ENCODE results near the gene CSAD. TPM values are rescaled to one million over a fixed set of nuclear protein-coding genes. Genes with fewer than 3 reads are reported as not detected.

CSAD gene
- total and polyA plus RNA-seq, 2 of the 13 experiments (the other 11 are each of a cell fraction or from before 2014, with no cell fraction given): 7.2 to 23.5 TPM

- TF ChIP-seq HNRNPH1 (optimal IDR thresholded peaks at IDR 0.05; ENCODE audit: low read depth, low read length) (no peak), KAT7 (CRISPR knock-in tag; IDR thresholded peaks at IDR 0.05; ENCODE audit: borderline replicate concordance) (no peak), RFXANK (CRISPR knock-in tag; IDR thresholded peaks at IDR 0.05) (no peak), ZNF563 (CRISPR knock-in tag; IDR thresholded peaks at IDR 0.05) (peak; percentile 69), ZNF468 (CRISPR knock-in tag; IDR thresholded peaks at IDR 0.05) (no peak), ETV6 (CRISPR knock-in tag; conservative IDR thresholded peaks at IDR 0.05) (peak; percentile 51; the same call in 1 of the 2 replicates), ZC3H4 (CRISPR knock-in tag; IDR thresholded peaks at IDR 0.05; ENCODE audit: borderline replicate concordance) (no peak), ZNF383 (CRISPR knock-in tag; IDR thresholded peaks at IDR 0.05; ENCODE audit: borderline replicate concordance) (peak; percentile 94; the same call in 1 of the 2 replicates), PHF20 (CRISPR knock-in tag; IDR thresholded peaks at IDR 0.05) (peak; percentile 84), ZNF574 (CRISPR knock-in tag; IDR thresholded peaks at IDR 0.05) (peak; percentile 94), ELK4 (CRISPR knock-in tag; IDR thresholded peaks at IDR 0.05; ENCODE audit: borderline replicate concordance) (no peak), SIX4 (CRISPR knock-in tag; IDR thresholded peaks at IDR 0.05) (peak; percentile 18; the same call in 1 of the 2 replicates), THYN1 (CRISPR knock-in tag; IDR thresholded peaks at IDR 0.05; ENCODE audit: borderline replicate concordance, low read depth) (no peak), MLLT10 (CRISPR knock-in tag; IDR thresholded peaks at IDR 0.05) (no peak), ESRRA (CRISPR knock-in tag; IDR thresholded peaks at IDR 0.05; ENCODE audit: low read depth) (peak; percentile 39; the same call in 1 of the 2 replicates), ZNF362 (CRISPR knock-in tag; IDR thresholded peaks at IDR 0.05; ENCODE audit: borderline replicate concordance) (no peak; the same call in 1 of the 2 replicates), PRPF4 (IDR thresholded peaks at IDR 0.05; ENCODE audit: low read depth, low read length, poor library complexity, severe bottlenecking) (peak; percentile 78)
- TF ChIP-seq, protein P1, sequence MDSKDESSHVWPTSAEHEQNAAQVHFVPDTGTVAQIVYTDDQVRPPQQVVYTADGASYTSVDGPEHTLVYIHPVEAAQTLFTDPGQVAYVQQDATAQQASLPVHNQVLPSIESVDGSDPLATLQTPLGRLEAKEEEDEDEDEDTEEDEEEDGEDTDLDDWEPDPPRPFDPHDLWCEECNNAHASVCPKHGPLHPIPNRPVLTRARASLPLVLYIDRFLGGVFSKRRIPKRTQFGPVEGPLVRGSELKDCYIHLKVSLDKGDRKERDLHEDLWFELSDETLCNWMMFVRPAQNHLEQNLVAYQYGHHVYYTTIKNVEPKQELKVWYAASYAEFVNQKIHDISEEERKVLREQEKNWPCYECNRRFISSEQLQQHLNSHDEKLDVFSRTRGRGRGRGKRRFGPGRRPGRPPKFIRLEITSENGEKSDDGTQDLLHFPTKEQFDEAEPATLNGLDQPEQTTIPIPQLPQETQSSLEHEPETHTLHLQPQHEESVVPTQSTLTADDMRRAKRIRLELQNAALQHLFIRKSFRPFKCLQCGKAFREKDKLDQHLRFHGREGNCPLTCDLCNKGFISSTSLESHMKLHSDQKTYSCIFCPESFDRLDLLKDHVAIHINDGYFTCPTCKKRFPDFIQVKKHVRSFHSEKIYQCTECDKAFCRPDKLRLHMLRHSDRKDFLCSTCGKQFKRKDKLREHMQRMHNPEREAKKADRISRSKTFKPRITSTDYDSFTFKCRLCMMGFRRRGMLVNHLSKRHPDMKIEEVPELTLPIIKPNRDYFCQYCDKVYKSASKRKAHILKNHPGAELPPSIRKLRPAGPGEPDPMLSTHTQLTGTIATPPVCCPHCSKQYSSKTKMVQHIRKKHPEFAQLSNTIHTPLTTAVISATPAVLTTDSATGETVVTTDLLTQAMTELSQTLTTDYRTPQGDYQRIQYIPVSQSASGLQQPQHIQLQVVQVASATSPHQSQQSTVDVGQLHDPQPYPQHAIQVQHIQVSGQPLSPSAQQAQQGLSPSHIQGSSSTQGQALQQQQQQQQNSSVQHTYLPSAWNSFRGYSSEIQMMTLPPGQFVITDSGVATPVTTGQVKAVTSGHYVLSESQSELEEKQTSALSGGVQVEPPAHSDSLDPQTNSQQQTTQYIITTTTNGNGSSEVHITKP (CRISPR knock-in tag; IDR thresholded peaks at IDR 0.05; ENCODE audit: low read depth): peak; percentile 67; the same call in 1 of the 2 replicates
Observed at GRCh38 chr12:53180220-53180930, at the start of gene CSAD, which contains the start of gene ZNF740 (continued).

All from HepG2 (cell line).